Activated CD4-positive, alpha-beta memory T cell treated with anti-CD3 and anti-CD28 coated beads for 36 hours (primary cell): ENCODE measurements around the gene HERC5. TPM values are rescaled to one million over a fixed set of nuclear protein-coding genes. Genes with fewer than 3 reads are reported as not detected.
"Not testable (repeated sequence)": the region's sequence is repeated elsewhere in the genome, so short reads cannot be mapped to it uniquely, and the experiment has no call there.

Experiments
- CTCF ChIA-PET: fragments of 350-600 bp; sonication (Branson Sonifier 250); formaldehyde crosslinking; loops from one replicate; lab custom pipeline; 2021; ENCODE audit warnings: antibody characterized with exemption, inconsistent platforms; lab: Charles Lee
- POLR2A ChIA-PET: fragments of 350-600 bp; sonication (Branson Sonifier 250); formaldehyde crosslinking; loops from one replicate; lab custom pipeline; 2021; ENCODE audit warnings: antibody characterized with exemption; lab: Charles Lee
- DNase-seq: peaks from one replicate; pipeline ENCODE4 v3.0.0-alpha.2; 2020
- H3K27ac Mint-ChIP-seq: one replicate; pipeline ENCODE4 v1.8.0; 2021; ENCODE audit warnings: mixed read lengths
- H3K27me3 Mint-ChIP-seq: one replicate; pipeline ENCODE4 v1.8.0; 2021; ENCODE audit warnings: mixed read lengths
- H3K36me3 Mint-ChIP-seq: one replicate; pipeline ENCODE4 v1.8.0; 2021; ENCODE audit warnings: mixed read lengths
- H3K4me1 Mint-ChIP-seq: one replicate; pipeline ENCODE4 v1.8.0; 2021; ENCODE audit warnings: low read depth, mixed read lengths
- H3K4me3 Mint-ChIP-seq: one replicate; pipeline ENCODE4 v1.8.0; 2021; ENCODE audit warnings: mild to moderate bottlenecking, mixed read lengths
- H3K9me3 Mint-ChIP-seq: one replicate; pipeline ENCODE4 v1.8.0; 2021; ENCODE audit warnings: mixed read lengths
- intact Hi-C: fragments of 100-400 bp; cut with micrococcal nuclease; formaldehyde crosslinking; loops from one replicate; pipeline ENCODE4 v1.15.1; 2023
- total RNA-seq, 2 experiments: library from RNA; stranded (reverse); gene quantifications; one replicate each; pipeline ENCODE4 v1.2.3, GENCODE V29; 2021

Gene HERC5
- total RNA-seq, 2 experiments from 2014 or later: 32.3 to 34.0 TPM

DNA sequence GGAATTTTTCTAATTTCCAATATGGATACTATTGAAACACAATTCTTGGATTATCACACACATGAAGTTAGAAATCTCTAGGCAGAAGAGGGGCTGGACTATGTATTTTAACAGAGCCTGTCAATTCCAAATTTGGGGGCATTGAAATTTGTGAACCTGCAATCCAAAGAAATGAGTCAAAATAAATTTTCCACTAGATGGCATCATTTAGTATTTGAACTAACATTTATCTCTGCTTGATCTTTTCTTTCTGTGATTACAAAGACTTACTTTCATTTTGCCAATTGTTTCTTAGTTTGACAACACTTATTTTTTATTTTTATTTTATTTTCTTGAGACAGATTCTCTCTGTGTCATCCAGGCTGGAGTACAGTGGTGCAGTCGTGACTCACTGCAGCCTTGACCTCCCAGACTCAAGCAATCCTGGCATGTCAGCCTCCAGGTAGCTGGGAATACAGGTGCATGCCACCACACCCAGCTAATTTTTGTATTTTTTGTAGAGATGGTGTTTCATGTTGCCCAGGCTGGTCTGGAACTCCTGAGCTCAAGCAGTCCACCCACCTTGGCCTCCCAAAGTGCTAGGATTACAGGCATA is 69.4 kb downstream of the HERC5 start:
- CTCF ChIA-PET: interaction anchor here (0.7 to 2.4 kb wide), 10 partner anchors 13 to 1409 kb away, joined by 3 to 15 read pairs (median 7); no protein-coding TSS in a partner anchor
- Mint-ChIP-seq H3K36me3 (peaks cover 6% of the 10 kb centered on the region), H3K27ac (no peak overlapping the region), H3K9me3 (no peaks in the 10 kb centered on the region), H3K4me3 (no peak overlapping the region), H3K27me3 (no peaks in the 10 kb centered on the region), H3K4me1 (peaks cover 39% of the 10 kb centered on the region)
- POLR2A ChIA-PET: no interaction called here
- DNase-seq: peak; percentile 24
- intact Hi-C loops: loop anchor here (1.0 to 10.0 kb wide), 6 partner anchors 9 to 778 kb away; partner anchors contain the start of gene GPRIN3

DNA sequence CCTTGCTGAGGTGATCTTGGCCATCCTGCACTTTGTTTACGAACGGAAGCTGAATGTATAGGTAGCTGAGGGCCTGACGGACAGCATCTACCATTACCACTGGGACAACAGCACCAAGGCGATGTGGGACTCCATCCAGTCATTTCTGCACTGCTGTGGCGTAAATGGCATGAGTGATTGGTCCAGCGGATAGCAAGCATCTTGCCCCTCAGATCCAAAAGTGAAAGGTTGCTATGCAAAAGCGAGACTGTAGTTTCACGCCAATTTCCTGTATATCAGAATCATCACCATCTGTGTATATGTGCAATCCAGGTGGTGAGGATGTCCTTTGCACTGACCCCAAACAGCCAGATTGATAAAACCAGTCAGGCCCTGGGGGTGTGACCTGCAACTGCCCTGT is 70.9 kb downstream of the HERC5 start:
- H3K4me1 Mint-ChIP-seq: peaks cover 28% of the 10 kb centered on the region
- H3K27me3 Mint-ChIP-seq: no peaks in the 10 kb centered on the region
- H3K27ac Mint-ChIP-seq: no peak overlapping the region
- ChIA-PET POLR2A (no interaction called here), CTCF (interaction anchor here (1.6 to 2.4 kb wide), 2 partner anchors 131 to 495 kb away, joined by 10 to 15 read pairs; no protein-coding TSS in a partner anchor)
- DNase-seq: no peak
- peaks cover 1% of the 10 kb centered on the region for H3K36me3 Mint-ChIP-seq
- H3K4me3 Mint-ChIP-seq: no peak overlapping the region
- no peaks in the 10 kb centered on the region for H3K9me3 Mint-ChIP-seq
- intact Hi-C loops: loop anchor here (2.0 to 10.0 kb wide), 4 partner anchors 131 to 777 kb away; partner anchors contain the start of gene GPRIN3

DNA sequence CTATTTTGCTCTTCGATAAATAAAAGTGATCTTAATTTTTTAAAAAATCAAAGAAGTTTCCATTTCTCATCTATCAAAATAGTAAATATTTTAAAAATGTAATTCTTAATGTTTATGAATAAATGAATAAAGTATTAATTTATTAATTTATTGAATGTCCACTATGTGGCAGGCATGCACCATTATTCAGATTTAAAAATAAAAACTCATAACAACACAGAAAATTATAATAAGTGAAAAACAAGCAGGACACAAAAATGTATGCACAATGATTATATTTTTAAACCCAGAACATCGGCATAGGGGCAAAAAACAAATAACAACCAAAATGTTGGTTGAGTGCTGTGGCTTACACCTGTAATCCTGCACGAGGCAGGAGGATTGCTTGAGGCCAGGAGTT is 71.9 kb downstream of the HERC5 start:
- no peak overlapping the region for H3K27ac Mint-ChIP-seq
- ChIA-PET CTCF (interaction anchor here (1.5 to 4.4 kb wide), 5 partner anchors 11 to 494 kb away, joined by 3 to 17 read pairs (median 10); no protein-coding TSS in a partner anchor), POLR2A (no interaction called here)
- no peaks in the 10 kb centered on the region for H3K9me3 Mint-ChIP-seq
- intact Hi-C loops: loop anchor here (5.0 to 10.0 kb wide), 2 partner anchors 178 to 776 kb away; partner anchors contain the start of gene GPRIN3
- H3K27me3 Mint-ChIP-seq: no peaks in the 10 kb centered on the region
- no peaks in the 10 kb centered on the region for H3K36me3 Mint-ChIP-seq
- H3K4me1 Mint-ChIP-seq: peaks cover 32% of the 10 kb centered on the region
- no peak for DNase-seq
- H3K4me3 Mint-ChIP-seq: no peak overlapping the region

DNA sequence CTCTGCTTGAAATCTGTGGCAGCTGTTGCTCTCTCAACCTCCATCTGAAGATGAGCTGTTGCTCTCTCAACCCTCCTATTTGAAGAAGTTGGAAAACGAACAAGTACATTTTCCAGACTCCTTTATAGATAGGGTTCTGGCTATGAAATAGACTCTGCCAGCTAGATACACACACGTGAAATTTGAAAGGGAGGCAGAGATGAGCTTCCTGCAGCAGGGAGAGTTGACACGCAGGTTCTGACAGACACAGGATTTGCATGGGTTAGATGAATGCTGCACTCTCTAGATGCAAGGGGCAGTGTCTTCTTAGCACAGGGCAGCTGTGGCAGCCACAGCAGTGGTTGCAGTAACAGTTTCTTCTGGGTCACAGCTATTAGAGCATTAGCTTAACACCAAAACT is 74.6 kb downstream of the HERC5 start:
- ChIA-PET POLR2A (no interaction called here), CTCF (interaction anchor here (0.7 to 4.4 kb wide), 4 partner anchors 8 to 129 kb away, joined by 3 to 17 read pairs (median 6); no protein-coding TSS in a partner anchor)
- H3K4me1 Mint-ChIP-seq: peaks cover 32% of the 10 kb centered on the region
- intact Hi-C loops: no loop called here
- no peak for DNase-seq
- no peaks in the 10 kb centered on the region for H3K27me3 Mint-ChIP-seq
- H3K9me3 Mint-ChIP-seq: no peaks in the 10 kb centered on the region
- H3K36me3 Mint-ChIP-seq: no peaks in the 10 kb centered on the region
- H3K4me3 Mint-ChIP-seq: no peak overlapping the region
- H3K27ac Mint-ChIP-seq: no peak overlapping the region

DNA sequence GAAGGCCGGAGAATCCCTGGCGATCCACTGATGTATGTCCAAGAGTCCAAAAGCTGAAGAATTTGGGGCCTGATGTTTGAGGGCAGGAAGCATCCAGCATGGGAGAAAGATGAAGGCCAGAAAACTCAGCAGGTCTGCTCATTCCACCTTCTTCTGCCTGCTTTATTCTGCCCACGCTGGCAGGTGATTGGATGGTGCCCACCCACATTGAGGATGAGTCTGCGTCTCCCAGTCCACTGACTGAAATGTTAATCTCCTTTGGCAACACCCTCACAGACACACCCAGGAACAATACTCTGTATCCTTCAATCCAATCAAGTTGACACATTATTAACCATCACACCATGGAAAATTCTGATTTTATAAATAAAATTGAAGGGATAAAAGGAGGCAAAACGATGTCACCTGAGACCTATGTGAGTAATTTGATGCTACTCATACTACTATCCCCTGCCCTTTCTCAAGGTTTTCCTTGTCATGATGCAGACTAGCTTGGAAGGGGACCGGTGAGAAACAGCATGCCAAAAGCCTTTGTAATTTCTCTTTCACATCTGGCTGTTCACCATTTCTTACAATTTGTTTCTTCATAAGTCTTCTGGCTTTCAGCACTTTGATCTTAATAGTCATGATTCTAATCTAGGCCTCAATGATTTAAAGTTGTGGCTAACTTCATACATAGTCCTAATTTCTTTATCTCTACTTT is 76.3 kb downstream of the HERC5 start:
- DNase-seq: no peak
- H3K27me3 Mint-ChIP-seq: no peaks in the 10 kb centered on the region
- intact Hi-C loops: no loop called here
- no peaks in the 10 kb centered on the region for H3K36me3 Mint-ChIP-seq
- H3K27ac Mint-ChIP-seq: no peak overlapping the region
- ChIA-PET CTCF (interaction anchor here (1.0 to 1.2 kb wide), 2 partner anchors 123 to 490 kb away, joined by 3 to 7 read pairs; no protein-coding TSS in a partner anchor), POLR2A (no interaction called here)
- peaks cover 26% of the 10 kb centered on the region for H3K4me1 Mint-ChIP-seq
- H3K4me3 Mint-ChIP-seq: no peak overlapping the region
- H3K9me3 Mint-ChIP-seq: no peaks in the 10 kb centered on the region

DNA sequence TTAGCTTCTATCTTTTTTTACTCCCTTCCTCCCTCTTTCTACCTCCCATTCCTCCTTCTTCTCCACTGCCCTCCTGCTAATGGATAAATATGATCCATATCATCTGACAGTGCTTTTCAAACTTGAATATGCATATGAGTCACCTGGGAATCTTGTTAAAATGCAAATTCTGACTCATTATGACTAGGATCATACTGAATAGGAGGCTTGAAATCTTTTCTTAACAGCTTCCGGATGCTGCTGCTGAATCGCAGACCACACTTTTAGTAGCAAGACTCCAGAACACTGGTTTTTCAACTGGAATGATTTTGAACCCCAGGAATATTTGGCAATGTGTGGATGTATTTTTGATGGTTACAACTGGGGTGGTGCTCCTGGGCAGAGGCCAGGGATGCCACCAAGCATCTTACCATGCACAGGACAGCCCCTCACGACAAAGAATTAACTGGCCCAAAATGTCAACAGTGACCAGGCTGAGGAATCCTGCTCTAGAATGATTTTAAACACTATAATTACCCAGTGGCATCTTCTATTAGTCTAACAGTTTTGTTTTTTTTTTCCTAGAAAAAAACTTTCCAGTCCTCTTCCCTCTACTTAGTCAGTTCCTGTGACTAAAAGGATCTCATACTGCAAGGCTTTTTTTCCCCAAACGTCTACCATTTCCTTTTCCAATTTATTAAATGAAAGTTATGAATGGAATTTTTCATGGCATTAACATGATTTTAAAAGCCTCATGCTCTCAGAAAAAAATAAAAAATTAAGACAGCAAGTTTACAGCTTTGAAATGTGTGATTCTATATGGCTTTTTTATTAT is 77.2 kb downstream of the HERC5 start:
- H3K4me1 Mint-ChIP-seq: peaks cover 26% of the 10 kb centered on the region
- intact Hi-C loops: loop anchor here (2.0 kb wide), 1 partner anchor 59 kb away; the partner anchor contains the start of gene HERC3
- H3K36me3 Mint-ChIP-seq: no peaks in the 10 kb centered on the region
- no peak overlapping the region for H3K27ac Mint-ChIP-seq
- ChIA-PET CTCF (interaction anchor here (1.2 to 2.9 kb wide), 2 partner anchors 19 to 125 kb away, joined by 3 to 12 read pairs; no protein-coding TSS in a partner anchor), POLR2A (no interaction called here)
- H3K4me3 Mint-ChIP-seq: no peak overlapping the region
- no peaks in the 10 kb centered on the region for H3K9me3 Mint-ChIP-seq
- no peaks in the 10 kb centered on the region for H3K27me3 Mint-ChIP-seq
- no peak for DNase-seq

DNA sequence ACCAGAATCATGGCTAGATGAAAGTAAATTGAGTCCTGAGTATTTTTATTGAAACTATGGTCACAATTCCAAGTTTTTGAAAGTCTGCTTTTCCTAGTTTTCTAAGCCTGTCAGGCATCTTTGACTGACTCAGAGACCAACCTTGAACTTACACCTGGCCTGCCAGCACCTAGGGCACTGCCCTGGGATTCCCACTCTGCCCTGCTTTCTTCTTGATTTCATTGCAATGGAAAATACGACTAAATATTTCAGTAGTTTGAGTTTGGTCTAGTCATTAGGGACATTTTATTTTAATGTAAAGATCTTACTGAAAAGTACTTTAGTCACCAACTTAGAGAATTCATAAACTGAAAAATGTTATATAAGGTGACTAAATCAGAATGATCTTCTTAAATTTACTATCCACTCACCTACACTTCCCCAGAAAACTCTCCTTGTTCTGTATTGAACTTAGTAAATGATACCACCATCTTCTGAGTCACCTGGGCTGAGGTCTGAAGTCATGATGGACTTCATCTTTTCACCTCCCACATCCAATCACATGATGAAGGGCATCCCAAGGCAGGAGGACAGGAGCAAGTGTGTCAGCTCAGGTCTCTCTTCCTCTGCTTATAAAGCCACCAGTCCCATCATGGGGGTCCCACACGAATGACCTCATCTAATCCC is 78.3 kb downstream of the HERC5 start:
- CTCF ChIA-PET: interaction anchor here (1.2 to 2.9 kb wide), 2 partner anchors 20 to 124 kb away, joined by 3 to 12 read pairs; no protein-coding TSS in a partner anchor
- DNase-seq: peak; percentile 52
- Mint-ChIP-seq H3K9me3 (no peaks in the 10 kb centered on the region), H3K27ac (peak overlapping the region; percentile 20), H3K4me1 (peaks cover 31% of the 10 kb centered on the region), H3K27me3 (no peaks in the 10 kb centered on the region), H3K4me3 (no peak overlapping the region), H3K36me3 (no peaks in the 10 kb centered on the region)
- POLR2A ChIA-PET: no interaction called here
- intact Hi-C loops: loop anchor here (1.0 to 5.0 kb wide), 6 partner anchors 9 to 577 kb away; partner anchors contain the start of genes HERC3 and TIGD2

DNA sequence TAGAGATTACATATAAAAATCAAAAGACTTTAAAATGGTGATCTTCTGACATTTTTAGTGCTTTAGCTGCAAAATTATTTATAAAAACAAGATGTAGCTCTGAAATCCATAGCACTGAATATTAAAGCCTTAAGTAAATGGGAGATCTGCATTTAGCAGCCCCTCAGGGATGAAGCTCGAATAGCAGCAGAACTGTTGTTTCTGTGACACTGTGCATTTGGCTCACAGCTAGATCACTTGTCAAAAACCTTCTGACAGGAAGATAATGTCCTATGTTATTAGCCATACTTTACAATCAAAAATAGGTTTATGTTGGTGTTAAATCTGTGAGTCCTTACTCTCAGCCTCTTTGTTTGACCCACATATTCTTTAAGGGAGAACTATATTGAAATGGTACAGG is 80.8 kb downstream of the HERC5 start:
- POLR2A ChIA-PET: no interaction called here
- Mint-ChIP-seq H3K27me3 (no peaks in the 10 kb centered on the region), H3K4me1 (peaks cover 31% of the 10 kb centered on the region), H3K36me3 (no peaks in the 10 kb centered on the region), H3K9me3 (no peaks in the 10 kb centered on the region), H3K4me3 (no peak overlapping the region), H3K27ac (no peak overlapping the region)
- DNase-seq: no peak
- intact Hi-C loops: loop anchor here (5.0 kb wide), 1 partner anchor 575 kb away; the partner anchor contains the start of gene TIGD2
- CTCF ChIA-PET: interaction anchor here (0.7 to 4.9 kb wide), 7 partner anchors 14 to 249 kb away, joined by 3 to 65 read pairs (median 3); partner anchors contain the start of gene PYURF

DNA sequence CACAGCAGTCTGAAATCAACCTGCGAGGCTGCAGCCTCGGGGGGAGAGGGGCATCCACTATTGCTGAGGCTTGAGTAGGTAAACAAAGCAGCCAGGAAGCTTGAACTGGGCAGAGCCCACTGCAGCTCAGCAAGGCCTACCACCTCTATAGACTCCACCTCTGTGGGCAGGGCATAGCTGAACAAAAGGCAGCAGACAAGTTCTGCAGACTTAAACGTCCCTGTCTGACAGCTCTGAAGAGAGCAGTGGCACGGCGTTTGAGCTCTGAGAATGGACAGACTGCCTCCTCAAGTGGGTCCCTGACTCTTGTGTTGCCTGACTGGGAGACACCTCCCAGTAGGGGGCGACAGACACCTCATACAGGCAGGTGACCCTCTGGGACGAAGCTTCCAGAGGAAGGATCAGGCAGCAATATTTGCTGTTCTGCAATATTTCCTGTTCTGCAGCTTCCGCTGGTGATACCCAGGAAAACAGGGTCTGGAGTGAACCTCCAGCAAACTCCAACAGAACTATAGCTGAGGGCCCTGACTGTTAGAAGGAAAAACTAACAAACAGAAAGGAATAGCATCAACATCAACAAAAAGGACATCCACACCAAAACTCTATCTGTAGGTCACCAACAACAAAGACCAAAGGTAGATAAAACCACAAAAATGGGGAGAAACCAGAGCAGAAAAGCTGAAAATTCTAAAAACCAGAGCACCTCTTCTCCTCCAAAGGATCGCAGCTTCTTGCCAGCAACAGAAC is 82.6 kb downstream of the HERC5 start:
- POLR2A ChIA-PET, H3K36me3 Mint-ChIP-seq, H3K4me3 Mint-ChIP-seq: not testable (repeated sequence)

DNA sequence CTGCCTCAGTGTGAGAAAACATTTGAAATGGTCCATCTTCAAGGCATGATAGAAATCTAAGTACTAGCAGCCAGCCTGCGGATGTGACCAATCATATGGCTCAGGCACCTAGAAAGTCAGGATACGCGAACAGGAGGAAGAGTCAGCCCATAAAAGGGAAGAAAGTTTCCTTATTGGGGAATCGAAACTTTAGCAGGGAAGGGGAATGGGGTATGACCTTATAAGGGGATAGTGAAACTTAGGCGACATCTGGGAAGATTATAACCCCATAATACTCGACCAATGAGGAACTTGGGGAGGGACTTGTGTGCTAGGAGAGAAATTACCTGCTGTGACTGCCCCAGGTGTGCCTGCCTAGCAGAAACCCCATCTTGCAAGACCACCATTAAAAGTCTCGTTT is 92.9 kb downstream of the HERC5 start:
- DNase-seq: no peak
- no peak overlapping the region for H3K4me3 Mint-ChIP-seq
- H3K27me3 Mint-ChIP-seq: no peaks in the 10 kb centered on the region
- POLR2A ChIA-PET: no interaction called here
- intact Hi-C loops: no loop called here
- no peak overlapping the region for H3K27ac Mint-ChIP-seq
- CTCF ChIA-PET: no interaction called here
- H3K4me1 Mint-ChIP-seq: no peaks in the 10 kb centered on the region
- no peaks in the 10 kb centered on the region for H3K9me3 Mint-ChIP-seq
- no peaks in the 10 kb centered on the region for H3K36me3 Mint-ChIP-seq

More for the DNA sequence above, 82.6 kb downstream of the HERC5 start:
- H3K4me1 Mint-ChIP-seq: peaks cover 21% of the 10 kb centered on the region
- intact Hi-C loops: loop anchor here (1.0 to 5.0 kb wide), 2 partner anchors 120 to 573 kb away; partner anchors contain the start of gene TIGD2
- CTCF ChIA-PET: interaction anchor here (0.6 to 4.9 kb wide), 57 partner anchors 9 to 563 kb away, joined by 3 to 65 read pairs (median 5); partner anchors contain the start of genes NAP1L5 and PYURF
- not testable (repeated sequence) for H3K9me3 Mint-ChIP-seq, H3K27ac Mint-ChIP-seq, H3K27me3 Mint-ChIP-seq
- peak; percentile 81 for DNase-seq
